ENCODE results near the gene ENPP3. TPM values are rescaled to one million over a fixed set of nuclear protein-coding genes. Genes with fewer than 3 reads are reported as not detected.

ENPP3 gene
- total and polyA plus RNA-seq, 2 of the 13 experiments (the other 11 are each of a cell fraction or from before 2014, with no cell fraction given): 40.0 to 75.4 TPM

DNA sequence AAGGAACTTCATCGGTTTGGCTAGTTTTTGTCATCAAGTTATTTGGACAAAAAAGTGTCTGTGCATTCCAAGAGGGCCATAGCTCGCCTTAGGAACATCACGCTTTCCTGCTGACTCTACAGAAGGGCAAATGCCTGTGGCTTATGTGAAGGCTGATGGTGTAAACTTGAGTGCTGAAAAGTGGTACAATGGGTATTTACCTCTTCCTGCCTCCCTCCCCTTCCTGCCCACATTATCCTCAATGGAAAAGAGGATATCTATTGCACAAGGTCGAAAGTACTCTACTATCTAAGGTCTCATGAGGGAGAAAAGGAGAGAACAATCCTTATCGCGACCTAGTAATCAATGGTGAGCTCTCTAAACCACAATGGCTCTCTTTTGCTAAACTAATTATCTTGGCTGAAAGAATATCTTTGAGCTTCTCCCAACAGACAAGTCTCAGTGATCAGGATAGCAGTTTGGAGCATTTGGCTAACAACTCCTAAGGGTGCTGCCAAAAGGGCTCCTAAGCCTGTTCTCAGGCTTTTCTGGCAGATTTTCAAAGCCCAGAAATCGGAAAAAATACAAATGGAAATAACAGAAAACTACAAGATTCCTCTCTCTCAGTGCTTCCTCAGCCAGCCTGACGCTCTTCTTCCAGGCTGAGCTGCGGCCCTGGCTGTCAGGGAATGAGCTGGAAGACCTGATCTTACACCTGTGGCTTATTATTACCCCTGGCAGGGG lies 128.1 kb downstream of the ENPP3 start (continued):
- TF ChIP-seq, protein P1, sequence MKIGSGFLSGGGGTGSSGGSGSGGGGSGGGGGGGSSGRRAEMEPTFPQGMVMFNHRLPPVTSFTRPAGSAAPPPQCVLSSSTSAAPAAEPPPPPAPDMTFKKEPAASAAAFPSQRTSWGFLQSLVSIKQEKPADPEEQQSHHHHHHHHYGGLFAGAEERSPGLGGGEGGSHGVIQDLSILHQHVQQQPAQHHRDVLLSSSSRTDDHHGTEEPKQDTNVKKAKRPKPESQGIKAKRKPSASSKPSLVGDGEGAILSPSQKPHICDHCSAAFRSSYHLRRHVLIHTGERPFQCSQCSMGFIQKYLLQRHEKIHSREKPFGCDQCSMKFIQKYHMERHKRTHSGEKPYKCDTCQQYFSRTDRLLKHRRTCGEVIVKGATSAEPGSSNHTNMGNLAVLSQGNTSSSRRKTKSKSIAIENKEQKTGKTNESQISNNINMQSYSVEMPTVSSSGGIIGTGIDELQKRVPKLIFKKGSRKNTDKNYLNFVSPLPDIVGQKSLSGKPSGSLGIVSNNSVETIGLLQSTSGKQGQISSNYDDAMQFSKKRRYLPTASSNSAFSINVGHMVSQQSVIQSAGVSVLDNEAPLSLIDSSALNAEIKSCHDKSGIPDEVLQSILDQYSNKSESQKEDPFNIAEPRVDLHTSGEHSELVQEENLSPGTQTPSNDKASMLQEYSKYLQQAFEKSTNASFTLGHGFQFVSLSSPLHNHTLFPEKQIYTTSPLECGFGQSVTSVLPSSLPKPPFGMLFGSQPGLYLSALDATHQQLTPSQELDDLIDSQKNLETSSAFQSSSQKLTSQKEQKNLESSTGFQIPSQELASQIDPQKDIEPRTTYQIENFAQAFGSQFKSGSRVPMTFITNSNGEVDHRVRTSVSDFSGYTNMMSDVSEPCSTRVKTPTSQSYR (CRISPR knock-in tag; IDR thresholded peaks at IDR 0.05; ENCODE audit: borderline replicate concordance): no peak
- TF ChIP-seq FOSL2 (CRISPR knock-in tag; IDR thresholded peaks at IDR 0.05): peak; percentile 56
- peak; percentile 87 for TF ChIP-seq POGZ (CRISPR knock-in tag; IDR thresholded peaks at IDR 0.05)
- TF ChIP-seq ZNF33B (CRISPR knock-in tag; IDR thresholded peaks at IDR 0.05): no peak
- TF ChIP-seq FOXK1 (CRISPR knock-in tag; IDR thresholded peaks at IDR 0.05; ENCODE audit: borderline replicate concordance, low read depth): peak; percentile 62; the same call in 1 of the 2 replicates
- TF ChIP-seq, protein P2, sequence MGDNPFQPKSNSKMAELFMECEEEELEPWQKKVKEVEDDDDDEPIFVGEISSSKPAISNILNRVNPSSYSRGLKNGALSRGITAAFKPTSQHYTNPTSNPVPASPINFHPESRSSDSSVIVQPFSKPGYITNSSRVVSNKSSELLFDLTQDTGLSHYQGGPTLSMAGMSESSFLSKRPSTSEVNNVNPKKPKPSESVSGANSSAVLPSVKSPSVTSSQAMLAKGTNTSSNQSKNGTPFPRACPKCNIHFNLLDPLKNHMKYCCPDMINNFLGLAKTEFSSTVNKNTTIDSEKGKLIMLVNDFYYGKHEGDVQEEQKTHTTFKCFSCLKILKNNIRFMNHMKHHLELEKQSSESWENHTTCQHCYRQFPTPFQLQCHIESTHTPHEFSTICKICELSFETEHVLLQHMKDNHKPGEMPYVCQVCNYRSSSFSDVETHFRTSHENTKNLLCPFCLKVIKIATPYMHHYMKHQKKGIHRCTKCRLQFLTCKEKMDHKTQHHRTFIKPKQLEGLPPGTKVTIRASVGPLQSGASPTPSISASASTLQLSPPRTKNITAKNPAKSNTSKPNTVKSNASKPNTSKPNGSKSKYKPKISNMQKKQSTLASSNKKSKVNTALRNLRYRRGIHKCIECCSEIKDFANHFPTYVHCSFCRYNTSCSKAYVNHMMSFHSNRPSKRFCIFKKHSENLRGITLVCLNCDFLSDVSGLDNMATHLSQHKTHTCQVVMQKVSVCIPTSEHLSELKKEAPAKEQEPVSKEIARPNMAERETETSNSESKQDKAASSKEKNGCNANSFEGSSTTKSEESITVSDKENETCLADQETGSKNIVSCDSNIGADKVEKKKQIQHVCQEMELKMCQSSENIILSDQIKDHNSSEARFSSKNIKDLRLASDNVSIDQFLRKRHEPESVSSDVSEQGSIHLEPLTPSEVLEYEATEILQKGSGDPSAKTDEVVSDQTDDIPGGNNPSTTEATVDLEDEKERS (CRISPR knock-in tag; IDR thresholded peaks at IDR 0.05): peak; percentile 27; the same call in 1 of the 2 replicates
- TF ChIP-seq GABPB1 (CRISPR knock-in tag; IDR thresholded peaks at IDR 0.05): peak; percentile 28; the same call in 1 of the 2 replicates
- no peak for TF ChIP-seq RAD51 (IDR thresholded peaks at IDR 0.05; ENCODE audit: borderline replicate concordance)
- TF ChIP-seq ZMYM3 (CRISPR knock-in tag; IDR thresholded peaks at IDR 0.05): 0 out of 2 replicates have a peak, but pooled peaks have one; percentile 7
- no peak for TF ChIP-seq ZNF552 (CRISPR knock-in tag; IDR thresholded peaks at IDR 0.05; ENCODE audit: borderline replicate concordance)
- TF ChIP-seq CC2D1A (CRISPR knock-in tag; IDR thresholded peaks at IDR 0.05): no peak
- TF ChIP-seq, protein P3, sequence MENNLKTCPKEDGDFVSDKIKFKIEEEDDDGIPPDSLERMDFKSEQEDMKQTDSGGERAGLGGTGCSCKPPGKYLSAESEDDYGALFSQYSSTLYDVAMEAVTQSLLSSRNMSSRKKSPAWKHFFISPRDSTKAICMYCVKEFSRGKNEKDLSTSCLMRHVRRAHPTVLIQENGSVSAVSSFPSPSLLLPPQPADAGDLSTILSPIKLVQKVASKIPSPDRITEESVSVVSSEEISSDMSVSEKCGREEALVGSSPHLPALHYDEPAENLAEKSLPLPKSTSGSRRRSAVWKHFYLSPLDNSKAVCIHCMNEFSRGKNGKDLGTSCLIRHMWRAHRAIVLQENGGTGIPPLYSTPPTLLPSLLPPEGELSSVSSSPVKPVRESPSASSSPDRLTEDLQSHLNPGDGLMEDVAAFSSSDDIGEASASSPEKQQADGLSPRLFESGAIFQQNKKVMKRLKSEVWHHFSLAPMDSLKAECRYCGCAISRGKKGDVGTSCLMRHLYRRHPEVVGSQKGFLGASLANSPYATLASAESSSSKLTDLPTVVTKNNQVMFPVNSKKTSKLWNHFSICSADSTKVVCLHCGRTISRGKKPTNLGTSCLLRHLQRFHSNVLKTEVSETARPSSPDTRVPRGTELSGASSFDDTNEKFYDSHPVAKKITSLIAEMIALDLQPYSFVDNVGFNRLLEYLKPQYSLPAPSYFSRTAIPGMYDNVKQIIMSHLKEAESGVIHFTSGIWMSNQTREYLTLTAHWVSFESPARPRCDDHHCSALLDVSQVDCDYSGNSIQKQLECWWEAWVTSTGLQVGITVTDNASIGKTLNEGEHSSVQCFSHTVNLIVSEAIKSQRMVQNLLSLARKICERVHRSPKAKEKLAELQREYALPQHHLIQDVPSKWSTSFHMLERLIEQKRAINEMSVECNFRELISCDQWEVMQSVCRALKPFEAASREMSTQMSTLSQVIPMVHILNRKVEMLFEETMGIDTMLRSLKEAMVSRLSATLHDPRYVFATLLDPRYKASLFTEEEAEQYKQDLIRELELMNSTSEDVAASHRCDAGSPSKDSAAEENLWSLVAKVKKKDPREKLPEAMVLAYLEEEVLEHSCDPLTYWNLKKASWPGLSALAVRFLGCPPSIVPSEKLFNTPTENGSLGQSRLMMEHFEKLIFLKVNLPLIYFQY (CRISPR knock-in tag; IDR thresholded peaks at IDR 0.05; ENCODE audit: borderline replicate concordance): no peak
- no peak for TF ChIP-seq ZNF329 (CRISPR knock-in tag; IDR thresholded peaks at IDR 0.05; ENCODE audit: low read depth)
- TF ChIP-seq NR2F6 (IDR thresholded peaks at IDR 0.05): peak; percentile 33; the same call in 1 of the 2 replicates
- peak; percentile 50 for TF ChIP-seq NR2F6 (CRISPR knock-in tag; IDR thresholded peaks at IDR 0.05)
- TF ChIP-seq MAFG (CRISPR knock-in tag; IDR thresholded peaks at IDR 0.05): no peak
- peak; percentile 66 for TF ChIP-seq ERF (CRISPR knock-in tag; IDR thresholded peaks at IDR 0.05)
- TF ChIP-seq SAP130 (CRISPR knock-in tag; IDR thresholded peaks at IDR 0.05; ENCODE audit: low read depth): peak; percentile 65
- peak; percentile 59 for TF ChIP-seq BCL6 (CRISPR knock-in tag; IDR thresholded peaks at IDR 0.05)
- TF ChIP-seq CENPT (CRISPR knock-in tag; IDR thresholded peaks at IDR 0.05; ENCODE audit: low read depth): no peak
- no peak for TF ChIP-seq CENPX (CRISPR knock-in tag; IDR thresholded peaks at IDR 0.05)
- no peak for TF ChIP-seq ZNF616 (CRISPR knock-in tag; IDR thresholded peaks at IDR 0.05; ENCODE audit: low read depth)
